Measurements from ENCODE around the gene LDLRAD4.
"Not testable (repeated sequence)": the region's sequence is repeated elsewhere in the genome, so short reads cannot be mapped to it uniquely, and the experiment has no call there.

LDLRAD4 gene

GRCh38 chr18:13338318-13338717 lies 119.8 kb downstream of the LDLRAD4 start:
- DNase-seq (ENCODE audit: low spot score) = no peak

DNA sequence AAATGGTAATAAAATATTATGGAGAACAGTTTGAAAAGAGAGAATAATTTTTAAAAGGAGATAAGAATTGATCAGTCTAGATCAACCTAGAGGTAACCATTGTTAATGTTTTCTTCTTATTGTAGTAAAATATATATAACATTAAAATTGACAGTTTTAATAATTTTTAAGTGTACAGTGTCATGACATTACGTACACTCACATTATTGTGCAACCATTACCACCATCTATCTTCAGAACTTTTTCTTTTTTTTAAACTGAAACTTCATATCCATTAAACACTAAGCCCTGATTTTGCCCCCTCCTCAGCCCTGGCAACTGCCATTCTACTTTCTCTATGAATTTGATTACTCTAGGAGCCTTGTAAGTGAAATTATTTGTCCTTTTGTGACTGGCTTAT lies 121.1 kb downstream of the LDLRAD4 start:
- no peak for DNase-seq (ENCODE audit: low spot score)

GRCh38 chr18:13346449-13346848 lies 127.9 kb downstream of the LDLRAD4 start:
- DNase-seq (ENCODE audit: low spot score) = not testable (repeated sequence)

- DNase-seq (ENCODE audit: low spot score) = peak; percentile 22
Observed at GRCh38 chr18:13353084-13353823, 134.7 kb downstream of the LDLRAD4 start.

DNA sequence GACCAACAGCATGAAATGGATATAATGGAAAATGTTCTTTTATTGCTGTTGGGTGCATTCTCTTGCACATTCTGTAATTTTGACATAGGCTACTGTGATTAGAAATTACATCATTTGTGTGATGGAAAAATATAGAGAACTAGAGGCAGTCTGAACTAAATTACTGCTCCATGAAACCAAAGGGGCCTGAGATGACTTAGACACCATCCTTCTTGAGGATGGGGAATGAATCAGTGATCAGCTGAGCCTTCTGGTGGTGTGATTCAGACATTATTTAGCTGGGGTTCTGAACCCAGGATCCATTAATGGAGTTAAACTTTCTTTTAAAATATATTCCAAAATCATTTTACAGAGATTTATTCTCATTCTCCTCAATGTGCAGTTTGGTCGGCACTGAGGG lies 135.8 kb downstream of the LDLRAD4 start:
- DNase-seq (ENCODE audit: low spot score) = no peak

- no peak for DNase-seq (ENCODE audit: low spot score)
Observed at GRCh38 chr18:13356032-13356431, 137.5 kb downstream of the LDLRAD4 start.

GRCh38 chr18:13357289-13357688 lies 138.7 kb downstream of the LDLRAD4 start:
- no peak for DNase-seq (ENCODE audit: low spot score)

DNA sequence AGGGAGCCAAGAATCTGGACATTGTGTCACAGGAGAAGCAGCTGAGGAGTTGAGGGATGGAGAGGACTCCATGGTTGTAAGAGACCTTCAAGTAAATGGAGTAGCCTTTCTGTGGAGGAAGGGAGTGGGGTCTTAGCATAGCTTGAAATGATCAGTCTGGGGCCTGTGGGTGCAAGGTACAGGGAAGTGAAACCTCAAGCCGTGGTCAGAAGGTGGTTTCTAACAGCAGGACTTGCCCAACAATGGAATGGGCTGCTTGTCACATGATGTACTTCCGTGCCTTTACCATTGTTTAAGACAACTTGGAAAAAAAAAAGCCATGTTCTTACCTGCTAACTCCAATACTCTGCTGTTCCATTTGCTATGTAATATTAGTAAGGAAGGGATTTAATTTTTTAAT lies 140.7 kb downstream of the LDLRAD4 start:
- no peak for DNase-seq (ENCODE audit: low spot score)

DNA sequence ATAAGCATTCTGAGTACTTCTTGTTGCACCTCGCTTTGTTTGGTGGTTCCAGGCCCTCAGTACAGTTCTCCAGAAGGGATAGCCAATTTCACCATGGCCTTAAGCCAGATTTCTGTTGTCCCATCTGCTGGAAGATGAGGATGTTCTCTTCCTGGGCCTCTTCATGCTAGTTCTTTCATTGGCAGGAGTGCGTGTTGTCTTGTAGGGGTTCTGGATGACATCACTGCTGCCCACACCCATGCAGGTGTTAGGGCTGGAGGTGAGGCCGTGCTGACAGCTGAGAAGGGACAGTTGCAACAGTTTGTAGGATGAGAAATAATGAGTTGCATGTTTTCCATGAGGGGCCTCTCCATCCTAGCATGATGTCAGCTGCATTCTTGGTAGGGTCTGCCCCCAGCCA lies 142.9 kb downstream of the LDLRAD4 start:
- no peak for DNase-seq (ENCODE audit: low spot score)

GRCh38 chr18:13362051-13362450 lies 143.5 kb downstream of the LDLRAD4 start:
- no peak for DNase-seq (ENCODE audit: low spot score)

- DNase-seq (ENCODE audit: low spot score) = no peak
Observed at GRCh38 chr18:13362607-13363006, 144.0 kb downstream of the LDLRAD4 start.

DNA sequence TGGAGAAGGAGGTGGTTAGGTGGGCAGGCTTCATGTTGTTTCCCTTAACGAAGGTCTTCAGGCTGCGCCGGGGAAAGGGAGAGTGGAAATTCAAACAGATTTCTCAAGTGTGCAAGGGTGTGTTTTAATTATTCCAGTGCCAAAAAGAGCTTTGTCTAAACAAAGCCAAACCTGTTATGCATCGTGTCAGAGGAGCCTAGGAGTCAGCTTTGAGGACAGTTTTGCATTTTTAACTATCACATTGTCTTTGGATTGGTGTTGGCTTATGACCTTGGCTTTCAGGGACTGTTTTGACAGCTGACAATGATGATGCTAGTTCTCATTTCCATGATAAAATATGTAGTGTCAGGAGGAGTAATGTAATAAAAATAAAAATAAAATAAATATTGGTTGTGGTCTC lies 144.8 kb downstream of the LDLRAD4 start:
- no peak for DNase-seq (ENCODE audit: low spot score)

DNA sequence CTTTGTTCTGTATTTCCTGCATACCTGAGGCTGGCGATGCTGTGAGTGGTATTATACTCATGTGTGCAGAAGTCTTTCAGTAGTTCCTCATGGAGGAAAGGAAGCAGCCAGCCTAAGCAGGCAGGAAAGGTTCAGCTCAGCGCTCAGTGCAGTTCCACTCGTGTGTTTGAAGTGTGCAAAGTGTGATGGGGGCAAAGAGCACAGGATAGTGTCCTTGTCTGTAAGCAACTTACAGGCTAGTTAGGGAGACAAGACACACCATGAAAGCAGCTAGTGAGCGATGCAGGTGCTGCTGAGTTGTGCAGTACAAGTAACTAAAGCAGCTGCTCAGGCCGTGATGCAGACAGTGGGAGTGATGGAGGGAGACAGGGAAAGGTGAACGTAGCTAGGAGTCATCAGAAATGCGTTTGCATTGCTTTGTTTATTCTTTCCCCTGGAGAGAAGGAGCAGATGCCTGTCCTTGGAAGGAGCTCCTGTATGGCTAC lies 146.2 kb downstream of the LDLRAD4 start:
- no peak for DNase-seq (ENCODE audit: low spot score)

- no peak for DNase-seq (ENCODE audit: low spot score)
Observed at GRCh38 chr18:13366131-13366530, 147.6 kb downstream of the LDLRAD4 start.

DNA sequence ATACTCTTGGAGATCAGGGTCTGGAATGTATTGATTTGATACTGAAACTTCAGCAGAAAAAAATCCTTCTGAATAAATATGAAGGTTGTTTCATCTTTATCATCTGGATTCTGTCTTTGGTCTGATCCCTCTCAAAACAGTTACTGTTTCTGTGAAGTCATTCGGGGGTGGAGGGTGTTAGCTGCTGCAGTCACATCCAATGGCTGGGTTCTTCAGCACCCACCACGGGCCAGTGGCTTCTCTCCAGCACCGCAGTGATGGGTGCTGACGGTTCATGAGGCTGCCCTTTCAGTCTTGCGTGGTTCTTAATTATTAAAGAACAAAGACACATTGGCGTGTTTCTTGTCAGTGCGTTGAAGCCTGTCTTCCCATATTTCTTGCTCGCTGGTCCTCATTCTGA lies 148.0 kb downstream of the LDLRAD4 start:
- DNase-seq (ENCODE audit: low spot score) = no peak

GRCh38 chr18:13366962-13367892 lies 148.7 kb downstream of the LDLRAD4 start:
- no peak for DNase-seq (ENCODE audit: low spot score)

GRCh38 chr18:13368080-13368813 lies 149.7 kb downstream of the LDLRAD4 start:
- no peak for DNase-seq (ENCODE audit: low spot score)

- no peak for DNase-seq (ENCODE audit: low spot score)
Observed at GRCh38 chr18:13369353-13369752, 150.8 kb downstream of the LDLRAD4 start.

DNA sequence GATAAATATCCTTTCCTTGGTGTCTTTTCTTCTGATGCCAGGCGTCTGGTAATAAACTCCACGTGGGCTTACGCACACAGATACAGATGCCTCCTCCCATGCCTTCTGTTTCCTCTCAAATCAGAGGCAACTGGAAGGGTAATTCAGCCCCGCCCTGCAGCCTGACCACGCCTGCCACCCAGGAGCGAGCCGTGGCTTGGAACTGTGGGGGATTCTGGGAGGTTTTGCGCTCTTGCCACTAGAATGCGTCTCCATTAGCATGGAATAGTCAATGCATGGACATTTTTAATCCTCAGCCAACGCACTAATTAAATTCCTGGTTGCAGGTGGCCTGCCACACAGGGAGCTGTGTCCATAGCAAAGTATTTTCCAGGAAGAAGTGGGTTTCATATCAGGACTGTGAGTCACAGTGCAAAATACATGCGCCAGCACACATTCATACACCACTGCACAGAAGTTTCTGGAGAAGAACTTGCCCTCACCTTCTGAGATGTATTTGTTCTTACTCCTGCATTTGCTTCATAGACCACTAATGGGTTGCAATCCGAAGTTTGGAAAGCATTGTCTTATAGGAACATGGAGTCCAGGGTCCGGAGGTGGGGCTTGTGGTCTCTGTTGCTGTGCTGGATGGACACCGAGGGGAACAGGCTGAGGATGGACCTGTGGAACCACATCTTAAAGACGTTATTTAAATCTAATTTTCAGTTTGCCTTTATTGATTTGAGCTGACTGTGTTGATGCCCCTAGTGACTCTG lies 151.4 kb downstream of the LDLRAD4 start:
- DNase-seq (ENCODE audit: low spot score) = no peak

- DNase-seq (ENCODE audit: low spot score) = no peak
Observed at GRCh38 chr18:13370995-13371625, 152.6 kb downstream of the LDLRAD4 start.

Measured in CD4-positive, alpha-beta T cell treated with Interleukin-2 at 100 ng/mL for 4 hours (primary cell).